NCI-H510A (cell line): ENCODE measurements around the gene CCZ1B.
A peak's percentile ranks its signal among the peaks of the same experiment; 100 is the strongest.
"Not testable (repeated sequence)": the region's sequence is repeated elsewhere in the genome, so short reads cannot be mapped to it uniquely, and the experiment has no call there.

Source experiments
- DNase-seq: peaks from one replicate; lab custom pipeline; 2025; lab: John Stamatoyannopoulos, UW

CCZ1B gene

DNA sequence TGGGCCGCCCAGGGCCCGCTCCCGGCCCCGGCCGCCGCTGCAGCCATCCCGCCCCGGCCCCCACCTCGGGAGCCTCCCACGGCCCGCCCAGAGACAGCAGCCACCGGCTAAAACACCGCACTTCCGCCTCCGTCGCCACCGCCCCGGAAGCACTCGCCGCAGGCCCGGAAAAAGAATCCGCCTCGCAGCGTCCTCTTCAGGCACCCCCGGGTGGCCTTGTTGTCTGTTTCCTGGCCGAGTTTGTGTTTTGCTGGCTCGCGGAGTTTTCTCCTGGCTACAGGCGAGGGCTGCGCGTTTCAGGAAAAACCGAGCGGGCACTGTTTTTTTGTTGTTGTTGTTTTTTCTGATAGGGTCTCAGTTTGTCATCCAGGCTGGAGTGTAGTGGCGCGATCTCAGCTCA, at the start of gene CCZ1B:
Gene CCZ1B, minus strand, starts transcription at position 125 of the 400 bp plus-strand sequence. Its CDS starts 78 bp downstream, at position 47.
- peak; percentile 64 for DNase-seq

GRCh38 chr7:6875022-6875421, 48.9 kb upstream of the CCZ1B start:
- not testable (repeated sequence) for DNase-seq

DNA sequence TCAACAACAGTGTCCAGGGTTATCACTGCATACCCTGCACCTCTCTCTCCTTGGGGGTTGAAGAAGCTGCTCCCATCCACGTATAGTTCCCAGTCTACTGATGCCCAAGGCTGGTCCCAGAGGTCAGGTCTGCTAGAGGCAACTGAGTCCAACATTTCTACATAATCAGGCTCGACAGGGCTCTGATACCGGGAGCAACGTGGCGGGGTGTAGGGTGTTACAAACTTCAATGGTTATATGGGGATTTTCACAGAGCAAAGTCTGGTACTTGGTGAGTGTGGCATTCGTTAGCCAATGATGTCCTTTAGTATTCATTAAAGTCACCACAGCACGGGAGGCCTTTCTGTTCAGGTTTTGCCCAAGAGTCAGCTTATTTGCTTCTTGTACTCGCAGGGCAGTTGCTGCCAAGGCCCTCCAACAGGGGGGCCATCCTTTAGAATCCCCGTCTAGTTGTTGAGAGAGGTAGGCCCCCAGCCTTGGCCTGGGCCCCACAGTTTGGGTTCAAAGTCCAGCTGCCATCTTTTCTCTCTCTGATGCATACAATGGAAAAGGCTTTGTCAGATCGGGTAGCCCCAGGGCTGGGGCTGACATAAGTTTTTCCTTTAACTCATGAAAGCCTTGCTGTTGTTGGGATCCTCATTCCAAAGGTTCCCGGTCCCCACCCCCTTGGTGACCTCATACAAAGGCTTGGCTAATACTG, 46.3 kb upstream of the CCZ1B start:
- not testable (repeated sequence) for DNase-seq

DNA sequence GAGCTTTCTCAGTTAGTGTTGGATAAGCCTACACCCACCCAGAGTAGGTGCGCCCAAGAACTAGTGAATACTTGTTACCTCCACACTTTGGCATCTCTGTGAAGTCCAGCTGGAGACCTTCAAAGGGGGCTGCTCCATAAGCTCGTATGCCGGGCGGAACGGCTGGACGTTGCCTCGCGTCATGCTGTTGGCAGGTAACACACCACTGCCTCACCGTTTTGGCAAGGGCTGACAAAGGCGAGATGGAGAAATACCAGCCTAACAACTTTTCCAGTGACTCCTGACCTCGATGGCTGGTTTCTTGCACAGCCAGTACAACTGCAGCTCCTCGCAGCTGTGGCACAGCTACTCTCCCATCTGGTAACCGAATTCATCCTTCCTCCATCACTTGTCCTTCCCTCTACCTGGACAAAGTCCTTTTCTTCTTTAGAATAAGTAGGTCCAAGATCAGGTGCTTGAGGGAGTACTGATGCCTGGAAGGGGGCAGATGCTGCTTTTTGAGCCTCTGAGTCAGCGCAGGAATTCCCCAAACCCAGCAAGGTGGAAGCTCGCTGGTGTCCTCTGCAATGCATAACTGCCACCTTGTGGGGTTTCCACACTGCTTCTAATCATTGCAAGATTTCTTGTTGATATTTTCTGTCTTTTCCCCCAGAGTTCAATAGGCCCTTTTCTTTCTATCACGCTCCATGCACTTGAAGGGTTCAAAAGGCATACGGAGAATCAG, 45.5 kb upstream of the CCZ1B start:
- DNase-seq = not testable (repeated sequence)

GRCh38 chr7:6864751-6865150, 38.7 kb upstream of the CCZ1B start:
- DNase-seq = not testable (repeated sequence)

- not testable (repeated sequence) for DNase-seq
These were observed 38.1 kb upstream of the CCZ1B start for GRCh38 chr7:6864188-6864587.

DNA sequence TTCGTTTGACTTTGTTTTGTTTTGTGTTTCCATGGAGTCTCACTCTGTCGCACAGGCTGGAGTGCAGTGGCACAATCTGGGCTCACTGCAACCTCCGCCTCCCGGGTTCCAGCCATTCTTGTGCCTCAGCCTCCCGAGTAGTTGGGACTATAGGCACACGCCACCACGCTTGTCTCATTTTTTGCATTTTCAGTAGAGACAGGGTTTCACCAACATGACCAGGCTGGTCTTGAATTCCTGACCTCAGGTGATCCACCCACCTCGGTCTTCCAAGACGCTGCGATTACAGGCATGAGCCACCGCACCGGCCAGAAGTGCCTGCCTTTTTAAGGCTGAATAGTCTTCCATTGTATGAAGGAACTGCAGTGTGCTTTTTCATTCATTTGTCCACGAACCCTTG, 36.8 kb upstream of the CCZ1B start:
- not testable (repeated sequence) for DNase-seq

DNA sequence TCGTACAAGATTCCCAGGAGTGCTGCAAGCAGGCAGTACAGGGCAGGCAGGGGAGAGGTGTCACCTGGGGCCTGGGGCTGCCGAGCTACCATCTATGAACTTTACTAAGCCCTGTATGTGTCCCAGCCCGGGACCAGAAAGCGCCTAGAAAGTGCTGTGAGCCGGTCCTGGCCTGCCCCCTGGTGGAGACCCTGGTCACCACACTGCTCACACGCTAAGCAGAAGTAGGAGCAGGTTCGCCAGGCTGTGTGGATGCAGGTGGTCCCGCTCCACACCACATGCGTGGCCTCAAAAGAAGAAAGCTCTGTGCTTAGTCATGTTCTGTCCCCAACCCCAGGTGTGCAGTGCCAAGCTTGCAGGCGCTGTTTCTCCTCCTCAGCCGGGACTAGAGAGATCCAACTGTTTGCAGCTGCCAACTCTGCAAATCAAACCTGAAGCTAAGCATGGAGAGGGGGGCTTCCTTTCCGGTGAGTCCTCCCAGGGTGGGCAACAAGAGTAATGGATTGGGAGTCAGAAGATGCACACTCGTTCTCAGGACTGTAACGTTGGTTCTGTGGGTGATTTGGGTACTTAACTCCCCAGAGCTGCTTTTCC, 31.7 kb upstream of the CCZ1B start:
- not testable (repeated sequence) for DNase-seq

DNA sequence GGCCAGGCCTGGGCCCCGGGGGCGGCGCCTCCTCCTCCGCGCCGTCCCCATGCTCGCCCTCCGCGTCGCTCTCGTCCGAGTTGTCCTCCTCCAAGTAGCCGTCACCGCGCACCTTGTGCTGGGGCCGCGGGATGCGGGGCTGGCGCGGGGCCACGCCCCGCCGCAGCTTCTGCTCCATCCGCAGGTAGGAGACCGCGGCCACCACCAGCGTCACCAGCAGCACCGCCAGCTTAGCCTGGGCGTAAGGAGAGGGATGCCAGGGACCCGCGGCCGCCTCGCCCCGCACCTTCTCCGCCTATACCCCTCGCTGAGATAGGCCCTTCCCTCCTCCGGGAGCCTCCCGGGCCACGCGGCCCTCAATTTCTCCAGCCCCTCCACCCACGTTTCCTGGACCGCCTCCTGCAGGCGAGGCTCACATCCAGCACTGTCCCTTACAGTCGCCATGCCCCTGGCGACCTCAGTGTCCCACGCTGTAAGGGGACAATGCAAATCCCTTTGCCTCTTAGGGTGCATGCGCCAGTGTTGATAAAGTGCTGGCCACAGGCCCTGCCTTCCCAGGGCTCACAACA, 29.6 kb upstream of the CCZ1B start:
- not testable (repeated sequence) for DNase-seq

DNA sequence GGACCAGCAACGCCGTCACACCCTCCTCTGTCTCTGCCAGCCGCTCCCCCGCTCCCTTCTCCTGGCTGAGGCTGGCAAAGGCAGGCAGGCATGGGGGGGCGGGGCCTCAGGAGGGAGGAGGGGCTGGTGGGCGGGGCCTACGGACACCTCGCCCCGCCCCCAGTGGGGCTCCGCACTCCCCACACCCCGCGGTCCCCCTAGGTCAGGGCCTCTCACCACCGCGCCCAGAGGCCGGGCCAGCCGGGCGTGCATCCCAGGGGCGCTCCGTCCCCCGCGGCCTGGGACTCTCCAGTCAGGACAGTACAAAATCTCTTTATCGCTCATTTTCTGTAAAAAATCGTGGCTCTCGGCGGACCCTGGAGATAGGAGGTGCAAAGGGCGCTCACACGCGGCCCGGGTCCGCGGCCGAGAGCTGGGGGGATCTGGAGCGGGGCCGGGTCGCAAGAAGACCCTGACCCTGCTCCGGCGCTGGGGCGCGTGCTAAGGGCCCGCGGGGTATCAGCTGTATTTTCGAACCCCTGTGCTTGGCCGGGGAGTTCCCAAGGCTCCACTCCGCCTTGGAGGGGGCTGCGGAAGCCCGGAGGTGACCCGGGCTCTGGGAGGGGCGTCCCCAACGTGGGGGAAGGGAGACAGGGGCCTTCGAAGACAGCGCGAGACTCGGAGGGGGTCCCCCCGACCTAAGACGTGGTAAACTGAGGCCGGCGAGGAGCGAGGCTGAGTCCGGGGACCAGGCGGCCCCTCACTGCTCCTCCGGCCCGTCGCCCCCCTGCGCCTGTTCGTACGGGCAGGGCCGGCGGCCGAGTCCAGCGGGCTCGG, 28.9 kb upstream of the CCZ1B start:
- not testable (repeated sequence) for DNase-seq

DNA sequence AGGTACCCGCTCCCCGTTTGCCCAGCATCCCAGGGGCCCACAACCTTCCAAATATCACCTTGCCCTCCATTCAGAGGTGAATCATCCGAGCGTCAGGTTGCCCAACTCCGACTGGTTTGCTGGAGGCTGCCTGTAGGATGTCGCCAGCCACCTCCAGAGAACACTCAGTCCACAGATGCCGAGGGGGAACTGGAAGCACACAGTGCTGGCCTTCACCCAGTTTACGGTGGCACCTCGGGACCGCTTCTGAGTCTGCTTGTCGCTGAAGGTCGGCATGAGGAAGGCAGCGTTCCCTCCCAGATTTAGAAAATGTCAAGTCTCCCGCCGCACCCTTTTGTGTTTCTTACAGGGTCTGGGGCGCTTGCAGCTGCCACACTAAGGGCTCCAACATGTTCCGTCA, 27.6 kb upstream of the CCZ1B start:
- not testable (repeated sequence) for DNase-seq

GRCh38 chr7:6849127-6849526, 23.1 kb upstream of the CCZ1B start:
- DNase-seq = not testable (repeated sequence)

- not testable (repeated sequence) for DNase-seq
These were observed 21.7 kb upstream of the CCZ1B start for GRCh38 chr7:6847751-6848150.

DNA sequence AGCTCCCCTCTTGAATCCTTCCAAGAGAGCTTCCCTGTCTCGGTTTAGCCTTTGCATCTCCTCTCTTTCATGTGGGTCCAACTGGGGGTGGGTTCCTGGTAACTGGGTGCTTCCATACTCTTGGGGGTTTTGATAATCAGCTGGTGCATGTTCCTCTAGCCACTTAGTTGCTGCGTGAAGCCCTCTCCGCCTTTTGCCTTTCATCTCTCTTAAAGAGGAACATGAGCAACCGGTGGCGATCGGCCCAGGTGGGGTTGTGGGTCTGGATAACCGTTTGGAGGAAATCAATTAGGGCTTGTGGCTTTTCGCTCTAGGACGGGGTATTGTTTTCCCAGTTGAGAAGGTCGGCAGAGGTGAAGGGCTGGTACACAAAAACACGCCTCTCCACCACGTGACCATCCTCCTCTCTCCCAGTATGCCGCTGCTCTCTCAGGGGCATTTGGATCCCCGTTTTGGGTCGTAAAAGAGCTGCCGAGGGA, 19.9 kb upstream of the CCZ1B start:
- DNase-seq = not testable (repeated sequence)

DNA sequence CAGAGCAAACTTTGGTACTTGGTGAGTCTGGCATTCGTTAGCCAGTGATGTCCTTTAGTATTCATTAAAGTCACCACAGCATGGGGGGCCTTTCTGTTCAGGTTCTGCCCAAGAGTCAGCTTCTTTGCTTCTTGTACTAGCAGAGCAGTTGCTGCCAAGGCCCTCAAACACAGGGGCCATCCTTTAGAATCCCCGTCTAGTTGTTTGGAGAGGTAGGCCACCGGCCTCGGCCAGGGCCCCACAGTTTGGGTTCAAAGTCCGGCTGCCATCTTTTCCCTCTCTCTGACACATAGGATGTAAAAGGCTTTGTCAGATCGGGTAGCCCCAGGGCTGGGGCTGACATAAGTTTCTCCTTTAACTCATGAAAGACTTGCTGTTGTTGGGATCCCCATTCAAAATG, 17.6 kb upstream of the CCZ1B start:
- not testable (repeated sequence) for DNase-seq

DNA sequence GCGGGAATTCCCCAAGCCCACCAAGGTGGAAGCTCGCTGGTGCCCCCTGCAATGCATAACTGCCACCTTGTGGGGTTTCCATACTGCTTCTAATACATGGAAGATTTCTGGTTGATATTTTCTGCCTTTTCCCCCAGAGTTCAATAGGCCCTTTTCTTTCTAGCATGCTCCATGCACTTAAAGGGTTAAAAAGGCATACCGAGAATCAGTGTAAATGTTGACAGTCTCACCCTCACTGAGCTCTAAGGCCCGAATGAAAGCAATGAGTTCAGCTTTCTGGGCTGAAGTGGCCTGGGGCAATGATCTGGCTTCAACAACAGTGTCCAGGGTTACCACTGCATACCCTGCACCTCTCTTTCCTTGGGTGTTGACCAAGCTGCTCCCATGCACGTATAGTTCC, 17.0 kb upstream of the CCZ1B start:
- not testable (repeated sequence) for DNase-seq

- DNase-seq = not testable (repeated sequence)
These were observed 16.3 kb upstream of the CCZ1B start for GRCh38 chr7:6842278-6842921.

DNA sequence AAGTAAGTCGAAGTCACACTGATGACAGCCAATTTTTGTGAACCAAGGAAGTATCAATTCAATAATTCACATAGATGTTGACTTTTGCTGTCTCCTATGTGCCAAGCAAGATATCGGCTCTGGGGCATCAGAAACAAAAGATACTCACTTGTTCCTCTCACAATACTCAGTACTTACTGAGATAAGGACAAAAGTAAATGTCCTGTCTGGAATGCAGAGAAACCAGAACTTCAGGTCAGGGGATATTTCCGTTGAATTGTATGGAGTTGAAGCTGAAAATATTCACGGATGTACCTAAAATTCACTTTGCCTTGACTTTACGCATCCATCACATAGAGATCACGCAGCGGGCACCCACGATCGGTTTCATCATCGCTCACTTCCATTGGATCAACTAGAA, 11.0 kb upstream of the CCZ1B start:
- not testable (repeated sequence) for DNase-seq

DNA sequence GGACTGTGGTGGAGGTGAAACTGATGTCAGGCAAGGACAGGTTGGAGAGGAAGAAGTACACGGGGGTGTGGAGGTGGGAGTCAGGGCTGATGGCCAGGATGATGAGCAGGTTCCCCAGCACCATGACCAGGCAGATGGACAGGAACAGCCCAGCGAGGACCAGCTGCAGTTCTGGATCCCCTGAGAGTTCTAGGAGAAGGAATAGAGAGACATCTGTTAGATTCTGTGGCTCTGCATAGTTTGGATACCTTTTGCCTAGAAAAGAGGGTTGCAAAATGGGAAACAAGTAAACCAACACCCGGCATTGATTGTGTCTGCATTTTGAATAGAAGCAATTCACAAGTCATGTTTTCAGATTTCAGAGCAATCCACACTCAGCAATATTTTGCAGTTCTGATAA, 9.4 kb upstream of the CCZ1B start:
- not testable (repeated sequence) for DNase-seq

- DNase-seq = no peak
These were observed 7.6 kb upstream of the CCZ1B start for GRCh38 chr7:6833636-6834035.
